VCaP (cell line): ENCODE results near the gene LHFPL6.

Experiments used
- H3K27ac ChIP-seq: fragments of 450-650 bp; 2 replicates; pipeline ENCODE4 v1.5.1; 2017
- CTCF ChIP-seq: fragments of 450-650 bp; conservative IDR thresholded peaks from 2 replicates; pipeline ENCODE4 v1.5.1; 2017; ENCODE audit warnings: mild to moderate bottlenecking, moderate library complexity

The LHFPL6 gene

DNA sequence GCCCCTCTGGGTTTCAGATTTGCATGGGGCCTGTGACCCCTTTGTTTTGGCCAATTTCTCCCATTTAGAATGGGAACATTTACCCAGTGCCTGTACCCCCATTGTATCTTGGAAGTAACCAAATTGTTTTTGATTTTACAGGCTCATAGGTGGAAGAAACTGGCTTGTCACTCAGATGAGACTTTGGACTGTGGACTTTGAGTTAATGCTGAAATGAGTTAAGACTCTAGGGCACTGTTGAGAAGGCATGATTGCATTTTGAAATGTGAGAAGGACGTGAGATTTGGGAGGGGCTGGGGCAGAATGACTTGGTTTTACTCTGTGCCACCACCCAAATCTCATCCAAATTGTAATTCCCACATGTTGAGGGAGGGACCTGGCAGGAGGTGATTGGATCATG, 306.0 kb downstream of the LHFPL6 start:
- TF ChIP-seq CTCF, result no peak
- no peak overlapping the region for H3K27ac ChIP-seq

DNA sequence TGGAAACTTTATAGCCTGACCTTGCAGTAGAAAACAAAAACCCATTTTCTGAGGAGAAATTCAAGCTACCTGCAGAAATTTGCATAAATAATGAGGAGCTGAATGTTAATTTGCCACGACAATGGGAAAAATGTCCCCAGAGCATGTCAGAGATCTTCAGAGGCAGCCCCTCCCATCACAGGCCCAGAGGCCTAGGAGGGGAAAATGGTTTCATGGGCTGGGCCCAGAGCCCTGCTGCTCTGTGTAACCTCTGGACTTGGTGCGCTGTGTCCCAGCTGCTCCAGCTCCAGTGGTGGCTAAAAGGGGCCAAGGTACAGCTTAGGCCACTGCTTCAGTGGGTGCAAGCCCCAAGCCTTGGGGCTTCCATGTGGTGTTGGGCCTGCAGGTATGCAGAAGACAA, 306.8 kb downstream of the LHFPL6 start:
- TF ChIP-seq CTCF, result no peak
- no peak overlapping the region for H3K27ac ChIP-seq
